ENCODE measurements around the gene FAM50B.

FAM50B gene

DNA sequence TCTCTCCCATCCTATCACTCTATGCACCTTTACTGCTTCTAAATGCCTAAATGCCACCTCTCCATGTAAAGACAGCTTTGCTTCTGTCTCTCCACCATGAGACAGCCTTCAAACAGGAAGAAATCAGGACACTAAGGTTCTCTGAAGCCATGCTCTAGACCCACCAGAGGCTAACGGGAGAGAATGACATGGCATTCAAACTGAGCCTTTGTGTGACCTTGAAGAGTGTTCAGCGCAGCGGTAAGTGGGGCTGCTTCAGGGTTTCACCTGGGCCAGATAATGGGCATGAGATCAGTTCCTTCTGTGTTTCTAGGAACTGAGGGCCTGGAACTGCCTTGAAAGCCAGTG, 20.1 kb downstream of the FAM50B start:
- DNase-seq (ENCODE audit: low read depth, low spot score), result no peak
- H3K4me3 ChIP-seq (ENCODE audit: low read length), result no peak overlapping the region

DNA sequence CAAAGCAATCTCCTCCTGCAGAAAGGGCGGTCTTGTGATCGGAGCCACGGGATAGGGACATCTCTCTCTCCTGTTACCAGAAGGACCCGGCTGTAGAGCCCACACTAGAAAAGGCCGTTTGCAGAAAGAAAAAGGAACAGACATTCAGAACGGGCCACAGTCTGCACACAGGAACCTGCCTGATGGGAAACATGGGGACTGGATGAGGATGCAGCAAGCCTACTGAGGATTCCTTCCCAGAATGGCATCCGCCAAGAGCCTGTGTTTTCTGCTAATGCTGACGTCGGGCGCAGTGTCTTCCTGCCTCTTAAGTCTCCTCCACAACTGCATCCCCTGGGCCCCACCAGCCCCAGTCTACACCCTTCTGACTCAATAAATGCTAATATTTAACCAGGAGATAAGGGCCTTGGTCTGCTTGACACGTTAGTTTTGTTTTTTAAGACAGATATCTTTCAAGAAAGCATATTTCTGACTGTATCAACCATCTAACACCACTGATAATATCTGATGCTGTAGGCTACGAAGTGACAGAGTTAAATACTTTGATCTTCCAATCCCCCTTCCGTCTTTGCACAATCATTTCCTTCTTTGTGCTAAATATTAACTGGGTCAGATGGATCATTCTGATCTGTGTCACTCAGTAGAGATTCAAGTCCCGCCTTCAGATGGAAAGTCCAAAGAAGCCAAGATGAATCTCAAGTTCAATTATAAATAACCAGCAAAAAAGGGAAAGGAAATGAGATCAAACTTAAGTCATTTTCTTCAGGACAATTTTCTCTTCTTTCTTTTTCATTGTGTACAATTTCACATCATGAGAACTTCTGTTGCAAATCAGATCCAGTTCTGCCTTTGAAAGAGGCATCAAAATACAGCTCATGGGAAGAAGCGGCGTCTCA, 20.7 kb downstream of the FAM50B start:
- no peak for DNase-seq (ENCODE audit: low read depth, low spot score)
- no peak overlapping the region for H3K4me3 ChIP-seq (ENCODE audit: low read length)

DNA sequence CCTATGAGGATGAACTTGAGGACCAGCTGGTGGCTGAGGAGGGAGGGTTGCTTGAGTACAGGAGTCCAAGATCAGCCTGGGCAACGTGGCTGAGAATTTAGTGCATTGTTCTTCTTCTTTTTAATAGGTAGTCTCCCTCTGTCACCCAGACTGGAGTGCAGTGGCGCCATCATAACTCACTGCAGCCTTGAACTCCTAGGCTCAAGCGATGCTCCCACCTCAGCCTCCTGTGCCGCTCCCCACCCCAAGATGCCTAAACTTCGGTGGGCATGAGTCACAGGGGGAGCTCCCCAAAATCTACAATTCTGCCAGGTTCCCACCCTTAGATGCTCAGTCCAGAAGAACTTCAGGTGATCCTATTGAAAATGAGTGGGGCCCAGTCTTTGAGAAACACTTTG, 21.4 kb downstream of the FAM50B start:
- no peak overlapping the region for H3K4me3 ChIP-seq (ENCODE audit: low read length)
- DNase-seq (ENCODE audit: low read depth, low spot score), result no peak

DNA sequence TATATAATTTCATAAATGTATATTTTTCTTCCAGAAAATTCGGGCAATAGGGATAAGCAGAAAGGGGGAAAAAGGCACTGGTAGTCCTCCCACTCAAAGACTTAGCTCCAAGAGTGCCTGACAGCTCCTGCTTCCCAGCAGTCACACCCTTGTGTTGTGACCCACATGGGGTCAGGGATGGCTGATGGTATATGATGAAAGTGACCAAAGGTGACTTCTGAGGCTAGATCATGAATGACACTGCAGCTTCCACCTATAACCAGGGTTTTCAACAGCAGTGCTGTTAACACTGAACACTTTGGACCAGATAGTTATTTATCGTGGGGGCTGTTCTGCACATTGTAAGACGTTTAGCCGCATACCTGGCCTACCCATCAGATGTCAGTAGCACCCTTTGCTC, 22.3 kb downstream of the FAM50B start:
- no peak for DNase-seq (ENCODE audit: low read depth, low spot score)
- H3K4me3 ChIP-seq (ENCODE audit: low read length), result no peak overlapping the region

GRCh38 chr6:3871939-3872338, 22.8 kb downstream of the FAM50B start:
- DNase-seq (ENCODE audit: low read depth, low spot score), result no peak
- H3K4me3 ChIP-seq (ENCODE audit: low read length), result no peak overlapping the region

GRCh38 chr6:3872370-3872854, 23.2 kb downstream of the FAM50B start:
- H3K4me3 ChIP-seq (ENCODE audit: low read length), result no peak overlapping the region
- DNase-seq (ENCODE audit: low read depth, low spot score), result no peak

DNA sequence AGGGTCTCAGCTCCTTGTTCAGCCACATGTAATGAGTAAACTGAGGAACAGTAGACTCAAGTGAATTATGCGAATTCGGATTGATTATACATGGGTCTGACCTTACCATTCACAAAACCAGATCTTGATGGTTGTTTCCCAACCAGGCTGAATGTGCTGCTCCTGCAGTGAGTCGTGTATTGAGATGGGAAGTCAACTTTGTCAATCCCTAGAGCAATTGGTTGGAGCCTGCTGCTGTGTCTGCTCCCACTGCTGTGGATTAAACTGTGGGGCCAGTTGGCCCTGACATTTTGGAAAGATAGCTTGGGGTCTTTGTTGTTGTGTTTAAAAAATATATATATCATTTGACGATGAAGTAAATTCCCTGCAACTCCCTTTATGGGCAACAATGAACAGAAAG, 23.9 kb downstream of the FAM50B start:
- H3K4me3 ChIP-seq (ENCODE audit: low read length), result no peak overlapping the region
- no peak for DNase-seq (ENCODE audit: low read depth, low spot score)

- no peak for DNase-seq (ENCODE audit: low read depth, low spot score)
- H3K4me3 ChIP-seq (ENCODE audit: low read length), result no peak overlapping the region
Measured at GRCh38 chr6:3874069-3874468, 24.9 kb downstream of the FAM50B start.

DNA sequence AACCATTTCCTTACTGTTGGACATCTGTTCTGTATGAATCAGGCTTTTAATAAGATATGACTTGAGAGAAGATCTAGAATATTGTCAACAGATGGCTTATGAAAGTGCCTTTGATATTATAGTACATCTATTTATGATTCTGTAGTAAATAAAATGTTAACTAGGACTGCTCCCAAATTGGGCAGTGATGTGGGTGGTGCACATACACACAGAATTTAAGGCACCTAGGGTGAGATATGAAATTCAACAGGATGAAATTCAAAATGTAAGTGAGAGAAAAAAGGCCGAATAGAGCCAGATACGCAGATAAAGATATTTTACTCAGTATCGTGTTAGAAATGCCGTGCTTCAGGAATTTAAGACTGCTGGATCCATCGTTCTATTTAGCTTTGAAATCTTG, 26.3 kb downstream of the FAM50B start:
- no peak for DNase-seq (ENCODE audit: low read depth, low spot score)
- no peak overlapping the region for H3K4me3 ChIP-seq (ENCODE audit: low read length)

DNA sequence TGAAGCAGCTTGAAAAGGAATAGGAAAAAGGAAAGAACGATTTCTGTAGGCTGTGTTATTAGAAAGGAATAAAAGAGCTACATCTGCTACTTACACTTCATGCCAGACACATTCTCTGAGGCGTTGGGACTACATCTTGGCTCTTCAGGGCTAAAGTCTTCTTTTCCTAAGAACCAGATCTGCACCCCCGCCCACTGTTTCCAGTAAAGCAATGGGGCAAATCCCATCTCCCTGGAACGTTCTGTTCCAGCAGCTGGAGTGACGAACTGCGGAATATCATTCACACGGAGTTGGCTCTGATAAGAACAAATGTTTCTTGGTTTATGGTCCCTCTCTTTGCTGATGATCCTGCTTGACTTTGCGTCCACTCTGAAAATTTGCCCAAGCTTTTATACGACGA, 26.9 kb downstream of the FAM50B start:
- H3K4me3 ChIP-seq (ENCODE audit: low read length), result no peak overlapping the region
- DNase-seq (ENCODE audit: low read depth, low spot score), result no peak

GRCh38 chr6:3876866-3877265, 27.7 kb downstream of the FAM50B start:
- no peak for DNase-seq (ENCODE audit: low read depth, low spot score)
- no peak overlapping the region for H3K4me3 ChIP-seq (ENCODE audit: low read length)

- H3K4me3 ChIP-seq (ENCODE audit: low read length), result no peak overlapping the region
- no peak for DNase-seq (ENCODE audit: low read depth, low spot score)
Measured at GRCh38 chr6:3878048-3878666, 29.0 kb downstream of the FAM50B start.

DNA sequence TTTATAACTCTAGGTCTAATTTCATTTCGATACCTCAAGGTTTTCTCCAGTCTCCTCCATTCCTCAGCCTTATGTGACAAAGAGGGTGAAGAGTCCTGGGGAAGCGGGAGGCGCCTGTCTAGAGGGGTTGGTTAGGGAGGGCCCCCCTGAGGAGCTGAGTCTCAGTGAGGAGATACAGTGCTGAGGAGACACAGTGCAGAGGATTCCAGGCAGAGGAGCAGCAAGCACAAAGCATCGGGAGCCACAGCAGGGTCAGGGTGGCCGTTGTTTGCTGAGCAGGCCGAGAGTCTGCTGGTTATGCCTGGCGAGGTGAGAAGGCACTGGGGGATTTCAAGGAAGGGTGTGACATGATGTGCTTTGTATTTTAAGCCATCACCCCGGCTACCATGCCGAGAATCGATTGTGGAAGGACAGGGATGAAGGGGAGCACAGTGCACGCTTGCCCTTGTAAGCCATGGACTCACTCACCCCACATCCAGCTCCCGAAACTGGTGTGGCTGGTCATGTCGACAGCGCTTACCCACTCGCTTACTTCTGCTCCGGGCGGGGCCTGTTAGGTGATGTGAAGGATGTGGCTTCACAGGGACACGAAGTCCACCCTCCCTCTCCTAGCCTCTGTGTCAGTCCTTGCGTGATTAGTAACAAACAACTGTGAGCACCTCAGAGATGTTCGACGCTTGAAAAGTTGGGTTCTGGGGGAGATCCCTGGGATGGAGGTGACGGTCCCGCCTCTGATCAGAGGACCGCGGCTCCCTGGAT, 30.2 kb downstream of the FAM50B start:
- DNase-seq (ENCODE audit: low read depth, low spot score), result no peak
- no peak overlapping the region for H3K4me3 ChIP-seq (ENCODE audit: low read length)

DNA sequence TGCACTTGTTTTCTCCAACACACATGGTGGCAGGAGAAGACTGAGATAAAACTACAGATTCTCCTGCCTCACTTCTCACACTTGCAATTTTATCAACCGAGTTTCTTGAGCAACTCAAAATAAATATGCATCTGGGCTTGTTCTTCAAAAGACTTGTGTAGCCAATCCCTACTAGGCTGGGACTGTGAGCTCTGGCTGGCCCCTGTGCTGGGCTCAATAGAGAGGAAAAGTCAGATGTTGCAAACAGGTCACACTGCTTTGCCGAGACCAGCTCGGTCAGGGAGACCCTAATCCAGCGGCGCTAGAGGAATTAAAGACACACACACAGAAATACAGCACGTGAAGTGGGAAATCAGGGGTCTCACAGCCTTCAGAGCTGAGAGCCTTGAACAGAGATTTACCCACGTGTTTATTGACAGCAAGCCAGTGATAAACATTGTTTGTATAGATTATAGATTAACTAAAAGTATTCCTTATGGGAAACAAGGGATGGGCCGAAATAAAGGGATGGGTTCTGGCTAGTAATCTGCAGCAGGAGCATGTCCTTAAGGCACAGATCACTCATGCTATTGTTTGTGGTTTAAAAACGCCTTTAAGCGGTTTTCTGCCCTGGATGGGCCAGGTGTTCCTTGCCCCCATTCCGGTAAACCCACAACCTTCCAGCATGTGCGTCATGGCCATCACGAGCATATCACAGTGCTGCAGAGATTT, 32.7 kb downstream of the FAM50B start:
- H3K4me3 ChIP-seq (ENCODE audit: low read length), result no peak overlapping the region
- DNase-seq (ENCODE audit: low read depth, low spot score), result no peak

DNA sequence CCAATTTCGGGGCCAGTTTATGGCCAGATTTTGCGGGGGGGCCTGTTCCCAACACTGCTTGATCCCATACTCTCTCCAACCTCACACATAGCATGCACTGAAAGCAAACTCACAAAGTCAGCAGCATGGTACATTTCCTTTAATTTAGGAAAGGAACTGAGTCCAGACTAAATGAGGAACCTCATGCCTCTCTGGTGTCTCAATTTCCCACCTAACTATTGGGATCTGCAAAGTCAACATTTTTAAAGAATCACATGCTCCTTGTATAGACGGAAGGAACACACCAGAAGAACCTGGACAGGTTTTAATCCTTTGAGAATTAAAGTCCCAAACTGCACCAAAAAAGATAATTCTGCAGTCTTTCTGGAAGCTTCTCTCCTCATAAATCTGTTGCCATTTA, 33.3 kb downstream of the FAM50B start:
- no peak for DNase-seq (ENCODE audit: low read depth, low spot score)
- H3K4me3 ChIP-seq (ENCODE audit: low read length), result no peak overlapping the region

- no peak for DNase-seq (ENCODE audit: low read depth, low spot score)
Measured at GRCh38 chr6:3882866-3883265, 33.7 kb downstream of the FAM50B start.

GRCh38 chr6:3884007-3884745, 35.0 kb downstream of the FAM50B start:
- no peak overlapping the region for H3K4me3 ChIP-seq (ENCODE audit: low read length)
- DNase-seq (ENCODE audit: low read depth, low spot score), result no peak

More at GRCh38 chr6:3882866-3883265, 33.7 kb downstream of the FAM50B start:
- H3K4me3 ChIP-seq (ENCODE audit: low read length), result no peak overlapping the region

DNA sequence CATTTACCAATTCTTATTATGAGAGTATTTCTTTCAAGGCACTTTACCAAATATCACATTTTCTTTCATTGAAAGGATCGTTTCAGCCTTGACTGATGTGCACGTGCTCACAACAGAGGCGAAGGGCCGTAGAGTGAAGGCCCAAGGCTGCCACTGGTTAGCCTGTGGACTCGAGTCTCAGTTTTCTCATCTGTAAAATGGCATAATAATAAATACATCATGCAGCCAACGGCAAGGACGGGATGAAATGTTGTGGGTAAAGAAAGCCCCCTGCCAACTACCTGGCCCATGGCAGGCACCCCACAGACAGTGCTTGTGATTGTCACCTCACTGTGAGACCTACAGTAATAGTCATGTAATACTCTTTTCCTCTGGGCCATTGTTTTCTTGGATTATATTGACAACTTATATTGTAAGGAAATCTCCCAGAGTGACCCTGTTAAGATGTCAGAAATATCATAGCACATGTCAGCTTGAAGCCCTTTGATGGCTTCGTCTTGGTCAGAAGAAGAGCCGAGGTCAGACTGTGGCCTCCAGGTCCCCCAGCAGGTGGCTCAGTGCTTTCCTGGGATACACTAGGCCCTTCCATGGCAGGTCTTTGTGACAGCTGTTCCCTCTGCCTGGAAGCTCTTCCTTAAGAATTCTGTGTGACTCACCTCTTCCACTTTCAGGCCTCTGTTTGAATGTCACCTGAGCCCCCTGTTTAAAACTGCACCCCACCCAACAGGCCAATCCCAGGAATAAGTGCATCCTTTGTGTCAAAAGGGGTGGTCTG, 36.3 kb downstream of the FAM50B start:
- H3K4me3 ChIP-seq (ENCODE audit: low read length), result no peak overlapping the region
- no peak for DNase-seq (ENCODE audit: low read depth, low spot score)
